ENCODE results near the gene CDH20. TPM values are rescaled to one million over a fixed set of nuclear protein-coding genes. Genes with fewer than 3 reads are reported as not detected.

The CDH20 gene
- total RNA-seq, 1 experiment from 2014 or later = not detected

- H3K27me3 ChIP-seq (ENCODE audit: insufficient read depth, low read length) = no peaks in the 10 kb centered on the region
- BruUV-seq (replicated peaks) = no TSS peak
- H3K4me2 ChIP-seq (ENCODE audit: low read length) = no peak overlapping the region
- ChIA-PET POLR2A (no interaction called here), CTCF (no interaction called here), RAD21 (ENCODE audit: low non-redundant PET in 1 of 2, low total read pairs in 2 of 2, uncharacterized antibody in 2 of 2, unreplicated experiment in 2 of 2) (no interaction called here)
- no peaks in the 10 kb centered on the region for H3K4me1 ChIP-seq (ENCODE audit: control insufficient read depth in 1 of 2, insufficient read depth in 2 of 2, low read length in 2 of 2)
- no peaks in the 10 kb centered on the region for H3K9me3 ChIP-seq (ENCODE audit: control insufficient read depth in 1 of 2, insufficient read depth in 1 of 2, low read depth in 1 of 2, low read length in 2 of 2)
- no peaks in the 10 kb centered on the region for H3K36me3 ChIP-seq (ENCODE audit: control insufficient read depth in 1 of 2, insufficient read depth in 2 of 2, low read length in 2 of 2)
- no peak for DNase-seq (ENCODE audit: low read depth, low spot score)
- no peak overlapping the region for H3K4me3 ChIP-seq (replicated peaks in 1 of 2; ENCODE audit: low read depth in 1 of 2, low read length in 2 of 2)
- H3K79me2 ChIP-seq (ENCODE audit: insufficient read depth, low read length) = no peaks in the 10 kb centered on the region
- no peaks in the 10 kb centered on the region for H3K9me2 ChIP-seq (ENCODE audit: insufficient read depth)
- TF ChIP-seq EZH2phosphoT487 (IDR thresholded peaks at IDR 0.05; ENCODE audit: borderline replicate concordance) (no peak), EGR1 (IDR thresholded peaks at IDR 0.05; ENCODE audit: low read depth) (no peak), POLR2A (IDR thresholded peaks at IDR 0.05; ENCODE audit: borderline replicate concordance, extremely low read depth, insufficient read depth, insufficient read length) (no peak), EZH2 (IDR thresholded peaks at IDR 0.05) (no peak), CEBPB (IDR thresholded peaks at IDR 0.05; ENCODE audit: low read depth) (no peak), ATF3 (IDR thresholded peaks at IDR 0.05) (no peak), REST (IDR thresholded peaks at IDR 0.05; ENCODE audit: low read depth) (no peak), ELF1 (IDR thresholded peaks at IDR 0.05; ENCODE audit: borderline replicate concordance, low read depth) (no peak), RAD21 (IDR thresholded peaks at IDR 0.05; ENCODE audit: low read depth) (no peak), CTCF (IDR thresholded peaks at IDR 0.05 in 2 of 3, conservative IDR thresholded peaks at IDR 0.05 in 1 of 3; ENCODE audit: borderline replicate concordance in 1 of 3, insufficient read depth in 1 of 3, low read depth in 2 of 3, low read length in 2 of 3) (no peak), SRF (IDR thresholded peaks at IDR 0.05; ENCODE audit: low read depth) (no peak), ZFX (IDR thresholded peaks at IDR 0.05) (no peak), TCF7L2 (IDR thresholded peaks at IDR 0.05; ENCODE audit: borderline replicate concordance, extremely low read depth, insufficient read depth, insufficient read length) (no peak), ZBTB33 (IDR thresholded peaks at IDR 0.05; ENCODE audit: extremely low read depth, insufficient replicate concordance, low read length) (no peak)
- ATAC-seq = no peak
- no peak overlapping the region for H3K9ac ChIP-seq (ENCODE audit: low read length)
- H4K20me1 ChIP-seq (ENCODE audit: insufficient read depth) = no peaks in the 10 kb centered on the region
- H3K27ac ChIP-seq (ENCODE audit: low read depth, low read length) = no peak overlapping the region
- intact Hi-C loops (cut with micrococcal nuclease) = no loop called here
- H2AFZ ChIP-seq (ENCODE audit: low read depth, low read length, poor library complexity, severe bottlenecking) = no peak overlapping the region
Measured at GRCh38 chr18:61556316-61556715, 223.1 kb downstream of the CDH20 start.
